ENCODE data around the gene DISP1.

Gene DISP1

GRCh38 chr1:222814536-222815439 is at the start of gene DISP1:
Gene DISP1 (plus strand): TSS chr1:222815039. CDS start chr1:222942824, 127,785 bp downstream.
- peak within 1 kb of the TSS; percentile 92 for H3K4me3 ChIP-seq (replicated peaks; ENCODE audit: low read depth, low read length)
- peak; percentile 79 for DNase-seq (ENCODE audit: low read depth)
- TF ChIP-seq CTCF (IDR thresholded peaks at IDR 0.05; ENCODE audit: low read length, missing control alignments), result no peak

- DNase-seq (ENCODE audit: low read depth), result no peak
- no peak for TF ChIP-seq CTCF (IDR thresholded peaks at IDR 0.05; ENCODE audit: low read length, missing control alignments)
- no peak overlapping the region for H3K4me3 ChIP-seq (replicated peaks; ENCODE audit: low read depth, low read length)
Observed at GRCh38 chr1:222767152-222767571, 47.7 kb upstream of the DISP1 start.

- TF ChIP-seq CTCF (IDR thresholded peaks at IDR 0.05; ENCODE audit: low read length, missing control alignments), result no peak
- DNase-seq (ENCODE audit: low read depth), result no peak
- no peak overlapping the region for H3K4me3 ChIP-seq (replicated peaks; ENCODE audit: low read depth, low read length)
Observed at GRCh38 chr1:222768592-222768991, 46.2 kb upstream of the DISP1 start.

GRCh38 chr1:222769181-222769580 is 45.7 kb upstream of the DISP1 start:
- no peak for DNase-seq (ENCODE audit: low read depth)
- no peak for TF ChIP-seq CTCF (IDR thresholded peaks at IDR 0.05; ENCODE audit: low read length, missing control alignments)
- H3K4me3 ChIP-seq (replicated peaks; ENCODE audit: low read depth, low read length), result no peak overlapping the region

GRCh38 chr1:222769971-222770620 is 44.7 kb upstream of the DISP1 start:
- no peak for TF ChIP-seq CTCF (IDR thresholded peaks at IDR 0.05; ENCODE audit: low read length, missing control alignments)
- DNase-seq (ENCODE audit: low read depth), result peak; percentile 27
- no peak overlapping the region for H3K4me3 ChIP-seq (replicated peaks; ENCODE audit: low read depth, low read length)

- TF ChIP-seq CTCF (IDR thresholded peaks at IDR 0.05; ENCODE audit: low read length, missing control alignments), result no peak
- DNase-seq (ENCODE audit: low read depth), result no peak
- H3K4me3 ChIP-seq (replicated peaks; ENCODE audit: low read depth, low read length), result no peak overlapping the region
Observed at GRCh38 chr1:222772996-222773379, 41.9 kb upstream of the DISP1 start.
